Astrocyte of the spinal cord (primary cell): ENCODE measurements around the gene SIGLEC12.

ENCODE experiments used
- DNase-seq: peaks from one replicate; pipeline ENCODE4 v3.0.0; 2011; ENCODE audit warnings: low read depth, low spot score
- H3K4me3 ChIP-seq: 2 replicates; pipeline ENCODE4 v1.5.1; 2011; ENCODE audit warnings: low read depth, mild to moderate bottlenecking, low read length, moderate library complexity
- in situ Hi-C: cut with HindIII; loops from 2 replicates; pipeline ENCODE4 v1.10.0; 2017; ENCODE audit warnings: low sequenced_read_pairs
- TF ChIP-seq, protein P1 (sequence below): IDR thresholded peaks from 2 replicates; pipeline ENCODE4 v1.5.1; 2012; ENCODE audit warnings: low read depth, mild to moderate bottlenecking, low read length, inconsistent platforms

Gene SIGLEC12

DNA sequence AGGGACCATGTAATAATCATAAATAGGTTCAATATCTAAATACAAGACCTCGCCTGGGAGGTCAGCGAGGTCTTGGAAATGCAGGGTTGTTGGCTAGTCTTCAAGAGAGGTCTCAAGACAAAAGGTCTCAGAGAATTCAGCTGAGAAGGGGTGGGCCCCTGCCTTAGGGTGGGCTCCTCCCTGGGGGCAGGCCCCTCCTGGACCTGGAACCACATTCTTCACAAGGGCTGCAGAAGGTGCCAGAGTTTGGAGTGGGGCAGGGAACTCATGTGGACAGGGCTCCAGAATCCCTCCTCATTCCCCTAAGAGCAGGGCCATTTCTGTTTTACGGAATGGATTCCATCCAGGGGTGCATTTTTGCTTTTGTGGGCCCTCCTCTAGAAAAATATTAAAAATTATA is 13.1 kb downstream of the SIGLEC12 start:
- no peak overlapping the region for H3K4me3 ChIP-seq
- TF ChIP-seq, protein P1, sequence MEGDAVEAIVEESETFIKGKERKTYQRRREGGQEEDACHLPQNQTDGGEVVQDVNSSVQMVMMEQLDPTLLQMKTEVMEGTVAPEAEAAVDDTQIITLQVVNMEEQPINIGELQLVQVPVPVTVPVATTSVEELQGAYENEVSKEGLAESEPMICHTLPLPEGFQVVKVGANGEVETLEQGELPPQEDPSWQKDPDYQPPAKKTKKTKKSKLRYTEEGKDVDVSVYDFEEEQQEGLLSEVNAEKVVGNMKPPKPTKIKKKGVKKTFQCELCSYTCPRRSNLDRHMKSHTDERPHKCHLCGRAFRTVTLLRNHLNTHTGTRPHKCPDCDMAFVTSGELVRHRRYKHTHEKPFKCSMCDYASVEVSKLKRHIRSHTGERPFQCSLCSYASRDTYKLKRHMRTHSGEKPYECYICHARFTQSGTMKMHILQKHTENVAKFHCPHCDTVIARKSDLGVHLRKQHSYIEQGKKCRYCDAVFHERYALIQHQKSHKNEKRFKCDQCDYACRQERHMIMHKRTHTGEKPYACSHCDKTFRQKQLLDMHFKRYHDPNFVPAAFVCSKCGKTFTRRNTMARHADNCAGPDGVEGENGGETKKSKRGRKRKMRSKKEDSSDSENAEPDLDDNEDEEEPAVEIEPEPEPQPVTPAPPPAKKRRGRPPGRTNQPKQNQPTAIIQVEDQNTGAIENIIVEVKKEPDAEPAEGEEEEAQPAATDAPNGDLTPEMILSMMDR, result no peak
- DNase-seq, result no peak
- in situ Hi-C loops, result no loop called here

DNA sequence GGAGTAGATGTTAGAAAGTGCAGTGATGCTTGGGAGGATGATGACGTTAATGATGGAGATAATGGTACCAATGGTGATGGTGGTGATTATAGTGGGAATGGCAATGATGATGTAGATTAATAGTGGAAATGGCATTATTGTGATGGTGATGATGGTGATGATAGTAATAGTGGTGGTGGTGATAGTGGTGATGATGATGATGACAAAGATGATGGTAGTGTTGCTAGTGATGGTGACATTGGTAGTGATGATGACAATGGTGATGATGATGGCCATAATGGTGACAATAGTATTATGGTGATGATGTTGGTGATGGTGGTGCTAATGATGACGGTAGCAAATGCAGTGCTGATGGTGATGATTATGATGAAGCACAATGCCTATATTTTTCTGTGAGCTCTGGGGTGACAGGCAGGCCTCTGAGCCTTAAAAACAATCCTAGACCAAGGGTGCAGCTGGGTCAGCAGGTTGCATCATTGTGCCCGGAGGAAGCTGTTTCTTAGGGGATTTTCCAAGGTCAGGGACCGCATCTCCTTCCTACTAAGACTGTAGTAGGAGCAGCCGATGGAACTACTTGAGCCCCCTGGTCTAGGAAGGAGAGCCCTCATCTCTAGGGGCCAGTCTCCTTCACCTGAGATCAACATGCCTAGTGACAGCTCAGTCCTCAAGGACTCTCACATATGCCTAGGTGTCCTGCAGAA is 15.5 kb downstream of the SIGLEC12 start:
- DNase-seq, result no peak
- TF ChIP-seq, protein P1, result no peak
- in situ Hi-C loops, result no loop called here
- H3K4me3 ChIP-seq, result no peak overlapping the region

DNA sequence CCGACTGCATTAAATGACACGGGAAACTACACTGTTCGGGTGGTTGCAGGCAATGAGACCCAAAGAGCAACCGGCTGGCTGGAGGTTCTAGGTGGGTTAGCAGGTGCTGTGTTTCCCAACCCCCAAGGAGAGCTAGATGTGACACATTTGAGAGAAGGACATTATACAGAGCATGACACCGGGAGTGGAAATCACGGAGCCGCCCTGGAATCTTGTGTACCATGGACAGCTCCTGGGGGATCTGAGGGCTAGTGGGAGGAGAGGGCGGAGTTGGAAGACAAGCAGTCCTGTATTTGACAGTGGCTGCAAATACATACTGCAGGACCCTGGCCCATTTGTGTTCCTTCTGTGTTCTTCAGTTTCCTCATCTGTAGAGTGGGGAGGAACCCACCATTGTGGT is 21.0 kb downstream of the SIGLEC12 start:
- no peak overlapping the region for H3K4me3 ChIP-seq
- in situ Hi-C loops, result no loop called here
- TF ChIP-seq, protein P1, result no peak
- DNase-seq, result no peak

DNA sequence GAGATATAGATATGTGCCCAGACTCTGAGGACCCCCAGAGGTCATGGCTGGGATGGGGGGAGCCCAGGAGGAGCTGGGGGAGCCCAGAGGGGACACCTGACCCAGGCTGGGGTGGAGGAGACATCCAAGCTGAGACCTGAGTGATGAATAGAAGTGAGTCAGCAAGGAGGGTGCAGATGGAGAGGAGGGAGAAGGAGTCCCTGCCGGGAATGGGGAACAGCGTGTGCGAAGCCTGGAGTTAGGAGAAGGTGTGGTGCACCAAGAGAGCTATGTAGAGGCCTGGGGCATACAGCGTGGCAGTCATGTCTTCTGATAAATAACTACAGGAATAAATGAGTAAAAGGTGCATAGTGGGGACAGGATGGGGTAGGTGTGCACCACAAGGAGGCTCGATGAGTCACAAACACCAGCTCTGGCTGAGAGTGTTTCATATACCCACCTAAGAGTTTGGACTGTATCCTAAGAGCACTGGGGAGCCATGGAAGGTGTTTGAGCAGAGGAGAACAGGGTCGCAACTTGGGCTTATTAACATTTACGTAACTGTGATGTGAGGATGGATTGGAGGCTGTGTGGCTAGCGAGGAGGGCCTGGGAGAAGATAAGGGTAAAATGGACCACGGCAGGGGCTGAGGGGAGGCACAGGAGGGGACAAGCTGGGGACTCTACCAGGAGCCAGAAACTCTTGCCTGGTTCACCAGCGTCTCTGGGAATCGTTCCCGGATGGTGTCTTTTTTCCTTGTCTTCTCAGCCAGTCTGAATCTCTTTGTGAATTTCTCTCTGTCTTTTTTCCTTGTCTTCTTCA is 21.9 kb downstream of the SIGLEC12 start:
- H3K4me3 ChIP-seq, result no peak overlapping the region
- no peak for DNase-seq
- TF ChIP-seq, protein P1, result no peak
- in situ Hi-C loops, result no loop called here

DNA sequence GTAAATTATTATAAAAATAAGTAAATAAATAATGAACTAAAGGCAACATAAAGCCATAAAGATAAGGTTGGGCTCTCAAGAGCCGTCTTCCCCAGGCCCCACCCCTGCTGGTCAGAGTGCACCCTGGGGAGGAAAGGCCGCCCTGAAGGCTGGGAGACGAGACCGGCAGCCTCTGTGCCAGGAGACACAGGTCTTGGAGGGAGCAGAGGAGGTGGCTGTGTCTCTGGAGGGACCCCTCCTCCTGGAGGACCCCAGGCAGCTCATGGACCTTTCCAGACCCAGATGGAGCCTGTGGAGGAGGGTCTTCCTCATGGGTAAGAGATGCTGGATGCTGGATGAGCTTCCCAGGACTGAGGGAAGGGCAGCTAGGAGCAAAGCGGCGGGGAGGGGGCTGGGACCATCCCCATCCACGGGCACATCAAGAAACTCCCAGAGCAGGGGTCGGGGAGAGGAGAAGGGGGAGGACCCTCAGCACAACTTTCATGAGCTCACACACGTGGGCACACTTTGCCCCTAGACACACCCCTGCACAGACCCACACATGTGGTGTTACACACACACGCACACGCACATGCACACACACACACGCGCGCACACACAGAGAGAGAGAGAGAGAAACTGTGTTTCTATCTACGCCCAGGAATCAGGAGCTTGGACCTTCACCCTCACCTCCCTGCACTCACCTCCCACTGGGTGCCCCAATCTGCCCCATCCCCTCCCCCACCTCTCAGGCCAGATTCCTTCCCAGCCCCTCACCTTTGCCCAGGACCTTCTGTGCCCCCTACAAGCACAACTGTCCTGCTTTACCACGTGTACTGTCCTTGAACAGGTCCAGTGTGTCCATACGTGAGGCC is 23.0 kb downstream of the SIGLEC12 start, which contains the start of gene CEACAM18:
Gene CEACAM18 (plus strand): TSS at position 159 of the 854 bp plus-strand sequence.
- no peak within 1 kb of the TSS for H3K4me3 ChIP-seq
- in situ Hi-C loops, result no loop called here
- DNase-seq, result no peak
- TF ChIP-seq, protein P1, result no peak

DNA sequence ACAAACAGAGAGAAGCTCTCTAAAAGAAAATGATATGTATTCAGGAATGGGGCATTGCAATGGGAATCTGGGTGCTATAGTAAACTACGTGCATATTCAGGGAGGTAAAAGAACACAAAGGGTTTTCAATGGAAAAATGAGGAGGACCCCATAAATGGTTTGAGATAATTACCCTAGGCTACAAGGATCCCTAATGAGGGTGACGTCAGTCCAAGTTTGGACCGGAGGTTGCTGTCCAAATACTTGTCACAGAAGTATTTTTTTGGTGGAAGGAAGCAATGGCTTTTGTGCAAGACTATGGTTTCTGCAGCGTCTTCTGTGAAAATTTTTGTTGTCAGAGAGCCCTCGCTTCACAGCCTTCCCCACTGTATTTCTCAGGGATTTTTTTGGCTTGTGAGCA is 24.3 kb downstream of the SIGLEC12 start:
- in situ Hi-C loops, result no loop called here
- no peak for DNase-seq
- TF ChIP-seq, protein P1, result no peak
- no peak overlapping the region for H3K4me3 ChIP-seq
